Upper lobe of right lung (tissue), 1 donor: ENCODE measurements around the gene CCDC191. TPM values are rescaled to one million over a fixed set of nuclear protein-coding genes. Genes with fewer than 3 reads are reported as not detected.

Source experiments
- ATAC-seq: fragments of 200-7000 bp; cut with Tn5 transposase; one replicate; pipeline ENCODE4 v1.9.1; 2020; ENCODE audit warnings: mild to moderate bottlenecking, moderate library complexity
- DNase-seq: peaks from one replicate; pipeline ENCODE4 v3.0.0-alpha.2; 2020
- H3K27ac ChIP-seq: fragments of 200-600 bp; one replicate; pipeline ENCODE4 v1.8.0; 2022
- H3K27me3 ChIP-seq: fragments of 200-600 bp; one replicate; pipeline ENCODE4 v1.8.0; 2022; ENCODE audit warnings: mild to moderate bottlenecking
- H3K36me3 ChIP-seq: fragments of 200-600 bp; one replicate; pipeline ENCODE4 v1.8.0; 2022
- H3K4me1 ChIP-seq: fragments of 200-600 bp; one replicate; pipeline ENCODE4 v1.8.0; 2022
- H3K4me3 ChIP-seq: fragments of 200-600 bp; one replicate; pipeline ENCODE4 v1.8.0; 2022; ENCODE audit warnings: mild to moderate bottlenecking
- H3K9me3 ChIP-seq: fragments of 200-600 bp; one replicate; pipeline ENCODE4 v1.8.0; 2022
- intact Hi-C: fragments of 100-400 bp; cut with DNase I; formaldehyde crosslinking; loops from one replicate; pipeline ENCODE4 v1.11.0; 2022
- total RNA-seq: library from RNA; stranded (reverse); fragmentation: NEBNext Ultra II Directional; extraction: Animal tissue kit (Norgen Biotek cat#: 25700); gene quantifications from one replicate; pipeline ENCODE4 v1.2.1, GENCODE V29; 2021
- TF ChIP-seq, protein P1 (sequence below): fragments of 200-600 bp; IDR thresholded peaks from one replicate; pipeline ENCODE4 v1.8.0; 2022; ENCODE audit warnings: antibody characterized with exemption
- donor health status: DM: no; HTN: yes; CAD: no; lungs with severe emphysema.

The CCDC191 gene
- total RNA-seq, 1 donor from 2014 or later: 4.1 TPM

DNA sequence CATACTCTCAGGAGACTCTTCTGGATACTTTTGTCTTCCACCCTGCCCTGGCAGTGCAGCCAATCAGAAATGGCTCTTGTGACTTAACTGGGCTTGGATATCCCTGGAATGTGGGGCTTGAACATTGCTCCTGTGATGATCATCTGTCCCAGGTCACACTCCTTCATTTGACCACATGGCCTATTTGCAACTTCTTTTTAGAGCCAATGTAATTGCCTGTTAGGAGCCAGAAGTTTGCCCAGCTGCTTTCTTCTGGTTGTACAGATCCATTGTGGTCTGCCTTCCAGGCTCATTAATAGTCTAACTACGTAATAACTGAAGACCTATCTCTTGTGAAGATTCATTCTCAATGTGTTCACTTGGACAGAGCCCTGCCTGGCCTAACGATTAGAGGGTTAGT lies 30.0 kb upstream of the CCDC191 start:
- Histone ChIP-seq H3K27ac (no peak overlapping the region), H3K9me3 (no peaks in the 10 kb centered on the region), H3K4me1 (no peaks in the 10 kb centered on the region), H3K27me3 (no peaks in the 10 kb centered on the region), H3K36me3 (peaks cover 50% of the 10 kb centered on the region), H3K4me3 (no peak overlapping the region)
- intact Hi-C loops: no loop called here
- ATAC-seq: no peak
- no peak for DNase-seq
- TF ChIP-seq, protein P1, sequence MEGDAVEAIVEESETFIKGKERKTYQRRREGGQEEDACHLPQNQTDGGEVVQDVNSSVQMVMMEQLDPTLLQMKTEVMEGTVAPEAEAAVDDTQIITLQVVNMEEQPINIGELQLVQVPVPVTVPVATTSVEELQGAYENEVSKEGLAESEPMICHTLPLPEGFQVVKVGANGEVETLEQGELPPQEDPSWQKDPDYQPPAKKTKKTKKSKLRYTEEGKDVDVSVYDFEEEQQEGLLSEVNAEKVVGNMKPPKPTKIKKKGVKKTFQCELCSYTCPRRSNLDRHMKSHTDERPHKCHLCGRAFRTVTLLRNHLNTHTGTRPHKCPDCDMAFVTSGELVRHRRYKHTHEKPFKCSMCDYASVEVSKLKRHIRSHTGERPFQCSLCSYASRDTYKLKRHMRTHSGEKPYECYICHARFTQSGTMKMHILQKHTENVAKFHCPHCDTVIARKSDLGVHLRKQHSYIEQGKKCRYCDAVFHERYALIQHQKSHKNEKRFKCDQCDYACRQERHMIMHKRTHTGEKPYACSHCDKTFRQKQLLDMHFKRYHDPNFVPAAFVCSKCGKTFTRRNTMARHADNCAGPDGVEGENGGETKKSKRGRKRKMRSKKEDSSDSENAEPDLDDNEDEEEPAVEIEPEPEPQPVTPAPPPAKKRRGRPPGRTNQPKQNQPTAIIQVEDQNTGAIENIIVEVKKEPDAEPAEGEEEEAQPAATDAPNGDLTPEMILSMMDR: no peak

DNA sequence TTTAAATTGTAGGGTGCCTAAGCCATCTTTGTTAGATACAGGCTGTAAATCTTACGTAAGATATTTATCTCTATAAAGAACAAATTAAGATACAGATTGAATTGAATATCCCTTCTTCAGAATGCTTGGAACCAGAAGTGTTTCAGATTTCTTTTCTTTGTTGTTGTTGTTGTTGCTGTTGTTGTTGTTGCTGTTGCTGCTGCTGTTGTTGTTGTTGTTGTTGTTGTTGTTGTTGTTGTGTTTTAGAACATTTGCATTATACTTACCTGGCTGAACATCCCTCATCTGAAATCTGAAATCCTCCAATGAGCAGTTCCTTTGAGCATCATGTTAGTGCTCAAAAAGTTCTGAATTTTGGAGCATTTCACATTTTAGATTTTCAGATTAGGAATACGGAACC lies 26.8 kb upstream of the CCDC191 start:
- H3K27me3 ChIP-seq: no peaks in the 10 kb centered on the region
- ATAC-seq: no peak
- TF ChIP-seq, protein P1: no peak
- H3K4me3 ChIP-seq: no peak overlapping the region
- H3K9me3 ChIP-seq: no peaks in the 10 kb centered on the region
- no peak for DNase-seq
- peaks cover 72% of the 10 kb centered on the region for H3K36me3 ChIP-seq
- no peak overlapping the region for H3K27ac ChIP-seq
- H3K4me1 ChIP-seq: peaks cover 8% of the 10 kb centered on the region
- intact Hi-C loops: no loop called here

DNA sequence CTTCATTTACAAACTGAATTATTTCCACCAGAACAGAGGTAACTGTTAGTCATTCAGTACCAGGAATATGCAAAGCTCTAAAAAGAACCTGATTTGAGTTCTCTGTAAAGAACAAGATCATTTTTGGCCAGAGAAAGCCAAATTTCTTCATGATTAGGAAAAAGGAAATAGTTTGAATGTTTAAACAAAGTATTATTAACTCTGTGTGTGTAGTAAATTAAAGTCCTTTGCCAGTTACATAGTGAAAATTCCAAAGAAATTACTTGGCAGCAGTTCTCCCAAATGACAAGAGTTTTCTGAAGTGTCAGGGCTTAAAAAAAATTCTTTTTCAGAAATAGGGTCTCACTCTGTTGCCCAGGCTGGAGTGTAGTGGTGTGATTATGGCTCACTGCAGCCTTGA lies 24.7 kb upstream of the CCDC191 start:
- no peak overlapping the region for H3K4me3 ChIP-seq
- DNase-seq (no peak), ATAC-seq (no peak)
- intact Hi-C loops: no loop called here
- peaks cover 8% of the 10 kb centered on the region for H3K4me1 ChIP-seq
- no peaks in the 10 kb centered on the region for H3K27me3 ChIP-seq
- no peak overlapping the region for H3K27ac ChIP-seq
- TF ChIP-seq, protein P1: no peak
- no peaks in the 10 kb centered on the region for H3K9me3 ChIP-seq
- peaks cover 76% of the 10 kb centered on the region for H3K36me3 ChIP-seq

DNA sequence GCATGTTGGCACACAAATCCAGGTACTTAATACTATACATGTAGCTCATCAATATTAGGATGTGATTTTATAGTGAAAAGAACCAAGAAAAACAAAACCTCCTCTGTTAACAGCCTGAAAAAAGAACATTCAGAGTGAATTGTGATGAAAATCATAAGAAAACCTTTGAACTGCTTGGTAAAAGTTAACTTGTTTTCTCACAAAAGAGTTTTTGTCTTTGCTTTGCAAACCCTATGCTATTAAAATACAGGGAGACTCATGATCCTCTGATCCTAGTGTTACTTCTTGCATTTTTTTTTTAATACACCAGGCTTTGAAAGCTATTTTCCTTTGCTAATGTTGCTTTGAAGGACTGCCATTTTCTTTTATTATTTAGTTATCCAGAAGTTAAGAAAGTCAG lies 23.9 kb upstream of the CCDC191 start:
- ATAC-seq (no peak), DNase-seq (no peak)
- H3K27ac ChIP-seq: no peak overlapping the region
- peaks cover 76% of the 10 kb centered on the region for H3K36me3 ChIP-seq
- no peaks in the 10 kb centered on the region for H3K27me3 ChIP-seq
- intact Hi-C loops: no loop called here
- TF ChIP-seq, protein P1: no peak
- peaks cover 8% of the 10 kb centered on the region for H3K4me1 ChIP-seq
- H3K9me3 ChIP-seq: no peaks in the 10 kb centered on the region
- H3K4me3 ChIP-seq: no peak overlapping the region

DNA sequence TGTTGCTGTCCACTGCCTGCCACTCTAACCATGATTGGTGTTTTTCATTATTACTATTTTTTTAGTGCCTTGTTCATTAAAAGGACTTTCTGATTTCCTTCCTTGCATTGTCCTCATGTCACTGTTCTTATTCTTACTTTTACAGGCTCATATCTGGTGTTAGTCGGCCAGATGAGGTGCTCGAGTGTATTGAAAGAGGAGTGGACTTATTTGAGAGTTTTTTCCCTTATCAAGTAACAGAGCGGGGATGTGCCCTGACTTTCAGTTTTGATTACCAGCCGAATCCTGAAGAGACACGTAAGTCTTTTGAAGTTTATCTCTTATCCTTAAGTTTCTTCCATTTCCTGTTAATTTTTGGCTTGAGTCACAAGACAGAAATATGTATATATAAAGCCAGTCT lies 23.4 kb upstream of the CCDC191 start:
- TF ChIP-seq, protein P1: no peak
- ATAC-seq: no peak
- no peak for DNase-seq
- Histone ChIP-seq H3K27me3 (no peaks in the 10 kb centered on the region), H3K4me3 (no peak overlapping the region), H3K36me3 (peaks cover 76% of the 10 kb centered on the region), H3K9me3 (no peaks in the 10 kb centered on the region), H3K4me1 (peaks cover 8% of the 10 kb centered on the region), H3K27ac (no peak overlapping the region)
- intact Hi-C loops: no loop called here

DNA sequence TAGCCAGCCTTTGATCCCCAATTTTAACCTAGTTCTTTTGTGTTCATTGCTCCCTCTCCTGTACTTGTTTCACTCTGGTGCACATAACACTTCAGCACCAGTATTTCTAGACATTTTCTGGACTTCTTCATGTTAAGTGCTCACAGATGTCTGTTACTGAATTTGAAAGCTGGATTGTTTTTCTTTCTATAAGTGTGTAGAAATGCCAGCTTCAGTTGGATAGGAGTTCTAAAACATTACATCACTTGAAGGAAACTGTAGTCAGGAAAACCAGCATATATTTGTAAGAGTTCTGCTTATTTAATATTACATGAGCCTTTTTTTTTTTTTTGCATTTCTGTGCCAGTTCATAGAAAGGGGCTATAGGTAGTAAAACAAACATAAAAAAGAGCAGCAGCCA lies 21.8 kb upstream of the CCDC191 start:
- H3K36me3 ChIP-seq: peaks cover 84% of the 10 kb centered on the region
- ATAC-seq: no peak
- TF ChIP-seq, protein P1: no peak
- H3K4me1 ChIP-seq: peaks cover 8% of the 10 kb centered on the region
- no peak overlapping the region for H3K4me3 ChIP-seq
- intact Hi-C loops: no loop called here
- H3K27me3 ChIP-seq: no peaks in the 10 kb centered on the region
- H3K27ac ChIP-seq: no peak overlapping the region
- no peak for DNase-seq
- H3K9me3 ChIP-seq: no peaks in the 10 kb centered on the region
